Peyer's patch (tissue), 4 donors: ENCODE results near the gene NR1I3. TPM values are rescaled to one million over a fixed set of nuclear protein-coding genes. Genes with fewer than 3 reads are reported as not detected.
A peak's percentile ranks its signal among the peaks of the same experiment; 100 is the strongest.

ENCODE experiments used
- DNase-seq, 3 donors: peaks; one replicate each; pipeline ENCODE4 v3.0.0-alpha.2; 2017 to 2019
- H3K27ac ChIP-seq, 4 donors: fragments of 200-600 bp; sonication (generic); one replicate each; pipeline ENCODE4 v1.5.1; 2016 to 2019
- H3K27me3 ChIP-seq, 2 donors: fragments of 200-600 bp; sonication (generic); one replicate each; pipeline ENCODE4 v1.5.1; 2019
- H3K36me3 ChIP-seq, 3 donors: fragments of 200-600 bp; sonication (generic); one replicate each; pipeline ENCODE4 v1.5.1; 2016 to 2019
- H3K4me1 ChIP-seq, 4 donors: fragments of 200-600 bp; sonication (generic); one replicate each; pipeline ENCODE4 v1.5.1; 2016 to 2019
- H3K4me3 ChIP-seq, 4 donors: fragments of 200-600 bp; sonication (generic); 1 replicate in 3 of 4; 2 replicates in 1 of 4; pipeline ENCODE4 v1.5.1; 2016 to 2019; ENCODE audit warnings: mild to moderate bottlenecking in 1 of 4
- H3K9me3 ChIP-seq, 4 donors: fragments of 200-600 bp; sonication (generic); one replicate each; pipeline ENCODE4 v1.5.1; 2016 to 2019; ENCODE audit warnings: mild to moderate bottlenecking in 1 of 4
- POLR2A ChIP-seq, 2 donors: fragments of 450-650 bp; IDR thresholded peaks; one replicate each; pipeline ENCODE4 v1.5.1; 2017; ENCODE audit warnings: antibody characterized with exemption in 2 of 2, mild to moderate bottlenecking in 2 of 2, moderate library complexity in 2 of 2
- total RNA-seq, 4 donors: library from RNA; depleted of rRNA; stranded (reverse); fragments of >200 nt; gene quantifications; one replicate each; pipeline ENCODE4 v1.1.0, GENCODE V29; 2016
- TF ChIP-seq, protein P1 (sequence below), 6 experiments: fragments of 450-650 bp in 4 of 6; fragments of 200-600 bp in 2 of 6; sonication (generic) in 1 of 6; IDR thresholded peaks; one replicate each; pipeline ENCODE4 v1.5.1; 2017 to 2019; ENCODE audit warnings: antibody characterized with exemption in 6 of 6, mild to moderate bottlenecking in 3 of 6, moderate library complexity in 1 of 6

NR1I3 gene
- total RNA-seq, 4 donors from 2014 or later: 3.2 TPM; not detected in 3

DNA sequence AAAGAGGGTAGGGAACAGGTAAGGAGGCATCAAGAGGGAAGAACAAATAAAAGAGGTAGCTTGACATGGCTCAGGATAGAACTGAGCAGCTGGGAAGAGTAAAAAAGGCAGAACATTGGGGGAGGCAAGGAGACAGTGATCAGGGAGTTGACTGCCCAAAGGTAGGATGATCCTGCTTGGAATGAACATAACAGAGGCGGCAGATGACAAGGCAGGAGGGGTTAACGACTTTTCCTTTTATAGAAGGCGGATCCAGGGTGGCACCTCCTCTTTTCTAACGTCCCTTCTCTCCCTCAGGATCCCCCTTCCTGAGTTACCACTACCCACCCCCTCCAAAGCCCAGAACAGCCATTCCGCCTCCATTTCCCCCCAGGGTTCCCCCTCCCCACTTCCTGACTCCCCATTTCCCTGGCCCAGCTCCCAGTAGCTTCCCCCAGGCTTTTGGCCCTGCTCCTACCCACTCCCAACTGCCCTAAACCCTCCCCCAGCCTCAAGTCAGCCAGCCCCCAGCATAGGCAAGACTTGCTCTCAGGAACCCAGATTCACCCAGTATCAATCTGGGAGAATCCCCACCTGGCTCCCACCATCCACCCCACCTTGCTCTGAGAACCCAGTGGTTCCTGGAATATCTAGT lies 38.4 kb downstream of the NR1I3 start:
- Histone ChIP-seq H3K4me3 (no peak overlapping the region), H3K27me3 (no peaks in the 10 kb centered on the region), H3K27ac (peak overlapping the region; percentile 79 to 95 (median 88)), H3K9me3 (no peaks in the 10 kb centered on the region), H3K36me3 (peaks cover 0 to 12% (median 0%) of the 10 kb centered on the region in 3 donors), H3K4me1 (peaks cover 0 to 48% (median 6%) of the 10 kb centered on the region in 4 donors)
- TF ChIP-seq, protein P1, sequence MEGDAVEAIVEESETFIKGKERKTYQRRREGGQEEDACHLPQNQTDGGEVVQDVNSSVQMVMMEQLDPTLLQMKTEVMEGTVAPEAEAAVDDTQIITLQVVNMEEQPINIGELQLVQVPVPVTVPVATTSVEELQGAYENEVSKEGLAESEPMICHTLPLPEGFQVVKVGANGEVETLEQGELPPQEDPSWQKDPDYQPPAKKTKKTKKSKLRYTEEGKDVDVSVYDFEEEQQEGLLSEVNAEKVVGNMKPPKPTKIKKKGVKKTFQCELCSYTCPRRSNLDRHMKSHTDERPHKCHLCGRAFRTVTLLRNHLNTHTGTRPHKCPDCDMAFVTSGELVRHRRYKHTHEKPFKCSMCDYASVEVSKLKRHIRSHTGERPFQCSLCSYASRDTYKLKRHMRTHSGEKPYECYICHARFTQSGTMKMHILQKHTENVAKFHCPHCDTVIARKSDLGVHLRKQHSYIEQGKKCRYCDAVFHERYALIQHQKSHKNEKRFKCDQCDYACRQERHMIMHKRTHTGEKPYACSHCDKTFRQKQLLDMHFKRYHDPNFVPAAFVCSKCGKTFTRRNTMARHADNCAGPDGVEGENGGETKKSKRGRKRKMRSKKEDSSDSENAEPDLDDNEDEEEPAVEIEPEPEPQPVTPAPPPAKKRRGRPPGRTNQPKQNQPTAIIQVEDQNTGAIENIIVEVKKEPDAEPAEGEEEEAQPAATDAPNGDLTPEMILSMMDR (IDR thresholded peaks at IDR 0.05): no peak
- TF ChIP-seq POLR2A (IDR thresholded peaks at IDR 0.05): no peak
- DNase-seq: no peak

DNA sequence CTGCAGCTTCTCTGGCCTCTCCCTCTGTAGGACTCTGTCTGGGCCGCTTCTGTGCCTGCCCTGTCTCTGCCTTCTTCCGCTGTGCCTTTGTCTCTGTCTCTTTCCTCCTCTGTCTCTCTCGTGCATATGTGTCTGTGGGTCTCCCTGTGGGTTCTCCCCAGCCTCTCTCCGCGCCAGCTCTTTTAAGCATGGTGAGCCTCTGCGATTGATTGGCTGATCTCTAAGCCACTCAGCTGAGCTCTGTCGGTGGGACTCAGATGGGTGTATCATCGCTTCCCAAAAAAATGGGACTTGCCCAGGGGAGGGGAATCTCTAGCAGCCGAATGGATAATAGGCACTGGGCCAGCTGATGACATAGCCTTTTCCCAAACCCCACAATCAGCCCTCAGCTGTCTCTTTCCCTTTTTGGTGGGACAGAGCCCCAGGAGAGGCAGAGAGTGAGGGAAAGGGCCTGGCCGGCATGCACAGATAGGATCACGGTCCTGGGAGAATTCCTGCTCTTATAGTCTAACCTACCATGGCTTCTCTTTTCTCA lies 39.0 kb downstream of the NR1I3 start, which contains the start of gene ADAMTS4:
TSS of gene ADAMTS4 (minus strand) at position 158 of the 535 bp plus-strand sequence. CDS start 427 bp downstream, outside the sequence.
- H3K36me3 ChIP-seq: peaks cover 0 to 6% (median 0%) of the 10 kb centered on the region in 3 donors
- peak in 1 of 3 donors; percentile 73 for DNase-seq
- H3K9me3 ChIP-seq: no peaks in the 10 kb centered on the region
- H3K4me3 ChIP-seq: peak within 1 kb of the TSS; percentile 2 to 45 (median 26)
- H3K27me3 ChIP-seq: no peaks in the 10 kb centered on the region
- peaks cover 0 to 42% (median 8%) of the 10 kb centered on the region in 4 donors for H3K4me1 ChIP-seq
- peak within 1 kb of the TSS; percentile 79 to 95 (median 88) for H3K27ac ChIP-seq
- TF ChIP-seq, protein P1 (IDR thresholded peaks at IDR 0.05): no peak
- peak in 1 of 2 donors; percentile 48 for TF ChIP-seq POLR2A (IDR thresholded peaks at IDR 0.05)

DNA sequence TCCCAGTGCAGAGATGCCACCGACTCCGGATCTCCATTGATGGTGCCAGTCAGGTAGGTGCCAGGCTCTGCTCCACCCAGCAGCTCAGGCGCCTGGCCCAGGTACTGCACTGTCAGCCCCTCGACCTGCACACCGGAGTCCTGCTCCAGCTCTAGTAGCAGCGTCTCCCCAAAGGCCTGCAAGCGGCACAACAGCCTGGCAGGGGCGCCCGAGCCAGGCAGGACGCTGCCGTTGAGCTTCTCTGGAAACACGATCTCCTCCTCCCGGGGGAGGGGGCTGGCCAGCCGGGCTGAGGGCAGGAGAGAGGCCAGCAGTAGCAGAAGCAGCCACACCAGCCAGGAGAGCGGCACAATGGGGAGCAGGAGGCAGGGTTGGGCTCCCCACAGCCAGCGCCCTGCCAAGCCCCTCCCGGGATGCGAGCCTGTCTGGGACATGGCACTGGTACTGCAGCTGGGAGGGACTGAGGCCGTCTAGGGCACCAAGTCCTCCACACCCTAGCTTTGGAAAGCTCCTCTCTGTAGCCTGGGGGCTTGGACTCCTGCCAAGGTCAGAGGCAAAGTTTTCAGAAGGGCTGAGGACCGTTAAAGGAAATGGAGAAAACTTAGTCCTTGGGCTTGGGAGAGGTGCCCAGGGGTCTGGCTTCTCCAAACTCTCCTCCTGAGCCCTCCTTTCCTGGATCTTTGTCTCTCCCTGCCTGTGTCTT lies 39.7 kb downstream of the NR1I3 start:
- no peak for DNase-seq
- Histone ChIP-seq H3K4me1 (peaks cover 0 to 44% (median 8%) of the 10 kb centered on the region in 4 donors), H3K27ac (peak overlapping the region; percentile 38 to 95 (median 80))

DNA sequence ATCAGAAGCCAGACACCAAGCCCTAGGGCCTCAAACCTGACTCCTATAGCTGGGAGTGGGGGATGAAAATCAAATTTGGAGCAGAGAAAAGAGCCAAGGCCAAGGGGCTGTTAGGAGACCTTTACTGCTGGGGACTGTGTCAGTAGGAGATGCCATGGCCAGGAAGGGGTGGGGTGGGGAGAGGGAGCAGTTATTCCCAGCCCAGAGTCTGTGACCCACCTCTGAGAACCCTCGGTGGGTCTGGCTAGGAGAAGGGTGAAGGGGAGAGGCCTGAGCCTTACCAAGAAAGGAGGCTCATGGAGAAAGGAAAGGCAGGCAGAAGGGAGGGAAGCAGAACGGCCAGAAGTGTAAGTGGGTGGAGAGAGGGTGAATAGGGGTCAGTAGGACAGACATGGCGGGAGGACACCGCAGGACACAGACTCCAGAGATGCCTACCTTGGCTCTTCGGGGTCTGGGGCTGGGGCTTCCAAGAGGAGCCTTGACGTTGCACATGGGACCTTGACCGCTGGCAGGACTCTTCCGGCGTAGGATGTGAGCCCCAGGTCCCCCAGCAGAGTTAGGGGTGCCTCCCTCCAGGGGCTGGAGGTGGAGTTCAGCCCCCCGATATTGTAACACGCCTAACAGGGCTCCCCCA lies 40.3 kb downstream of the NR1I3 start:
- Histone ChIP-seq H3K36me3 (no peaks in the 10 kb centered on the region), H3K9me3 (no peaks in the 10 kb centered on the region), H3K27me3 (no peaks in the 10 kb centered on the region), H3K4me1 (peaks cover 0 to 38% (median 7%) of the 10 kb centered on the region in 4 donors), H3K4me3 (peak overlapping the region; percentile 2 to 45 (median 26)), H3K27ac (peak overlapping the region in 3 of 4 donors; percentile 68 to 95 (median 93))
- DNase-seq: no peak
- TF ChIP-seq, protein P1 (IDR thresholded peaks at IDR 0.05): no peak
- TF ChIP-seq POLR2A (IDR thresholded peaks at IDR 0.05): no peak

More for the DNA sequence above, 39.7 kb downstream of the NR1I3 start:
- Histone ChIP-seq H3K36me3 (no peaks in the 10 kb centered on the region), H3K9me3 (no peaks in the 10 kb centered on the region), H3K4me3 (peak overlapping the region; percentile 2 to 45 (median 26)), H3K27me3 (no peaks in the 10 kb centered on the region)
- no peak for TF ChIP-seq POLR2A (IDR thresholded peaks at IDR 0.05)
- TF ChIP-seq, protein P1 (IDR thresholded peaks at IDR 0.05): no peak
